ENCODE data around the gene TLE3. TPM values are rescaled to one million over a fixed set of nuclear protein-coding genes. Genes with fewer than 3 reads are reported as not detected.

TLE3 gene
- total RNA-seq, 2 donors from 2014 or later = 82.9 to 171 TPM

DNA sequence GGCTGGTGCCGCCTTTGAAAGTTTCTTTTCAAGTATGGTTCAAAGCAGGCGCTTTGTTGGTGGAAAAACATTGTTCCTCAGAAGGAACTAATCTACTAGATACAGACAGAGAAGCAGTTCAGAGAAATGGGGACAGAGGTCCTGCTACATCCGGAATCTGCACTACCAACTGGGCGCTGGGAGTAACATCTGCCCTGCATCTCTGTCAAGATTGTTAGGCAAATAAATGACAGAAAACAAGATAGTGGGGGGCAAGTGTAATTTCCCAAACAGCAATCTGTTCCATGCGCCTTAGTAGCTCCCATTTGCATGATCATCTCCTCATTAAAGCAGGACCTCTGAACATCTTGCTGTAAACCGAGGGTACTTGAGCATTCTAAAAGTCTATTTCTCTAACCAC lies 17.4 kb downstream of the TLE3 start:
- peaks cover 4 to 48% of the 10 kb centered on the region in 2 donors for H3K36me3 Mint-ChIP-seq
- ATAC-seq (no peak), DNase-seq (ENCODE audit: low spot score in 2 of 2) (no peak)
- H3K27ac Mint-ChIP-seq = peak overlapping the region in 1 of 2 donors; percentile 57
- H3K9me3 Mint-ChIP-seq = no peaks in the 10 kb centered on the region

- no peak for DNase-seq (ENCODE audit: low spot score in 2 of 2)
- Mint-ChIP-seq H3K9me3 (no peaks in the 10 kb centered on the region), H3K36me3 (peaks cover under 1 to 48% of the 10 kb centered on the region in 2 donors), H3K27ac (no peak overlapping the region)
- ATAC-seq = no peak
Measured at GRCh38 chr15:70079888-70080287, 17.8 kb downstream of the TLE3 start.

GRCh38 chr15:70078578-70079417 lies 18.9 kb downstream of the TLE3 start:
- ATAC-seq (no peak), DNase-seq (ENCODE audit: low spot score in 2 of 2) (no peak)
- H3K9me3 Mint-ChIP-seq = no peaks in the 10 kb centered on the region
- H3K36me3 Mint-ChIP-seq = peaks cover 11 to 57% of the 10 kb centered on the region in 2 donors
- peak overlapping the region in 1 of 2 donors; percentile 50 for H3K27ac Mint-ChIP-seq

GRCh38 chr15:70077188-70078147 lies 20.2 kb downstream of the TLE3 start:
- ATAC-seq = no peak
- no peak for DNase-seq (ENCODE audit: low spot score in 2 of 2)
- H3K9me3 Mint-ChIP-seq = no peaks in the 10 kb centered on the region
- peaks cover 21 to 57% of the 10 kb centered on the region in 2 donors for H3K36me3 Mint-ChIP-seq
- H3K27ac Mint-ChIP-seq = peak overlapping the region in 1 of 2 donors; percentile 72

GRCh38 chr15:70074380-70074779 lies 23.3 kb downstream of the TLE3 start:
- Mint-ChIP-seq H3K36me3 (peaks cover 29 to 51% of the 10 kb centered on the region in 2 donors), H3K27ac (peak overlapping the region in 1 of 2 donors; percentile 73), H3K9me3 (no peaks in the 10 kb centered on the region)
- no peak for ATAC-seq
- DNase-seq (ENCODE audit: low spot score in 2 of 2) = no peak

DNA sequence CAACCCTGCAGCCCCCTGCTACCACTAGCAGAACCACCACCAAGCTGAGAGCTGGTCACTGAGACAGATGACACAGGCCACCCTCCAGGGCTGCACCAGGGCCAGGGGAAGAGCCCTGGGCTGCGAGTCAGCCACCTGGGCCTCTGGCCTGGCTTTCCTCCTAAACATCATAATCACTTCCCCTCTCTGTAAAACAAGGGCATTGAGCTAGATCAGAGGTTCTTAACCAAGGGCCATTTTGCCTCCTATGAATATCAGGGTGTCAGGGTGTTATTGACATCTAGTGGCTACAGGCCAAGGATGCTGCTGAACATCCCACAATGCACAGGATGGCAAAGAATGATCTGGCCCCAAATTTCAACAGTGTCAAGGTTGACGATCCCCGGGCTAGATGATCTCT lies 25.2 kb downstream of the TLE3 start:
- DNase-seq (ENCODE audit: low spot score in 2 of 2) = no peak
- no peak for ATAC-seq
- H3K36me3 Mint-ChIP-seq = peaks cover 34 to 51% of the 10 kb centered on the region in 2 donors
- H3K9me3 Mint-ChIP-seq = no peaks in the 10 kb centered on the region
- peak overlapping the region; percentile 28 to 87 for H3K27ac Mint-ChIP-seq

DNA sequence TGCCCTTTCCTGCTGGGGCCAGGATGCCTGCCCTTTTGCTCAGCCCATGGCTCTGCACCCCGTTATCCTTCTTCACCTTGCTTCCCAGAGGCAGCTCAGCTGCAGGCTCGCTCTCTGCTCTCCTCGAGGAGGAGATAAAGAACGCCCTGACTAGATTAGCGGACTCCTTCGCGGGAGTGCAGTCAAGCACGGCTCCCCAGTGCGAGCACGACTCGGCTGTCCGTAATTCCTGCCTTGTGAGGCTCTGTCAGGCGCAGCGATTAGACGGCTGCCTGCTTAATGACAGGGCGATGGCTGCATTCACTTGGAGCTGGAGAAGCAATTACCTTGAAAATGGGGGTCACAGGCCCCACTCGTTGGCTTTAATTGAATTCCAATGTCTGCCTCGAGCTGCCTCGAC lies 25.9 kb downstream of the TLE3 start:
- Mint-ChIP-seq H3K9me3 (no peaks in the 10 kb centered on the region), H3K27ac (no peak overlapping the region), H3K36me3 (peaks cover 34 to 51% of the 10 kb centered on the region in 2 donors)
- ATAC-seq = no peak
- DNase-seq (ENCODE audit: low spot score in 2 of 2) = no peak

DNA sequence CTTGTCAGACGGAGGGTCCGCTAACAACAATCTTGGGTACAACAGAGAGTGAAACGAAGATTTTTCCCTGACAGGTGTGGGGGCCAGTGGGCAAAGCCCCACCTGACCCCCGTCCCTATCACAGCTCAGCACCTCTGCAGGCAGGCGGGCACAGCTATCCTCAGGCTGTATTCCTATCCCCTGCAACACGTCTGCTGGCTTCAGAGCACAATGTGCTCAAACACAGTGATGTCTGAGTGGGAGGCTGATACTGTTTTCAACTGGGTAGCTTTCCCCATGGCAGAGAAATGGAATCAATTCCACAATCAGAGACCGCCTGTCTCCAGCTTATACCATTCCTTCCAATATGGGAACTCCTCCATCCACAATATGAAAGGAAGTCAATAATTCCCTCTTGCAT lies 28.0 kb downstream of the TLE3 start:
- DNase-seq (ENCODE audit: low spot score in 2 of 2) (no peak), ATAC-seq (no peak)
- Mint-ChIP-seq H3K27ac (no peak overlapping the region), H3K36me3 (peaks cover 32 to 34% of the 10 kb centered on the region in 2 donors), H3K9me3 (no peaks in the 10 kb centered on the region)

- no peak for ATAC-seq
Measured at GRCh38 chr15:70068783-70069565, 28.7 kb downstream of the TLE3 start.

DNA sequence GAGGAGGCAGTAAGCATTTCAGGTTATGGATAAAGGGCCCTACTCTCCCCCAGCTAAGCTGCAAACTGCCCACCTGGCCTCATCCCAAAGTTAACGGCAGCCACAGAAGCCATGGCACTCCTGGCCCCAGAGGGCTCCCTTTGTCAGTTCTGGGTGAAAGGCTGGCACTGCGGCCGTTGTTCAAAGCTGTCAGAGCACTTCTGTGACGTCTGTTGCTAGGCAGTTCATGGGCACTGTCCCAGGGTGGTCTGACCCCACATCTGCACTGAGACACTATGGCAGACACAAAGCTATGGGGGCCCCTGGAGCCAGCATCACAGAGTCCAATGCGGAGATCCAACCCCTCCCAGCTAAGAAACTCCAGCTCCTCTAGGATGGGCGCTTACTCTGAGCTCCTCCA lies 30.0 kb downstream of the TLE3 start:
- Mint-ChIP-seq H3K27ac (peak overlapping the region in 1 of 2 donors; percentile 9), H3K36me3 (peaks cover 13 to 14% of the 10 kb centered on the region in 2 donors), H3K9me3 (no peaks in the 10 kb centered on the region)
- DNase-seq (ENCODE audit: low spot score in 2 of 2) = no peak
- no peak for ATAC-seq

More at GRCh38 chr15:70068783-70069565, 28.7 kb downstream of the TLE3 start:
- H3K36me3 Mint-ChIP-seq = peaks cover 25 to 27% of the 10 kb centered on the region in 2 donors
- H3K27ac Mint-ChIP-seq = peak overlapping the region in 1 of 2 donors; percentile 52
- no peak for DNase-seq (ENCODE audit: low spot score in 2 of 2)
- no peaks in the 10 kb centered on the region for H3K9me3 Mint-ChIP-seq

GRCh38 chr15:70067011-70067410 lies 30.7 kb downstream of the TLE3 start:
- H3K9me3 Mint-ChIP-seq = no peaks in the 10 kb centered on the region
- ATAC-seq (no peak), DNase-seq (ENCODE audit: low spot score in 2 of 2) (no peak)
- H3K27ac Mint-ChIP-seq = no peak overlapping the region
- H3K36me3 Mint-ChIP-seq = peaks cover 12 to 13% of the 10 kb centered on the region in 2 donors

GRCh38 chr15:70066447-70066846 lies 31.3 kb downstream of the TLE3 start:
- H3K27ac Mint-ChIP-seq = peak overlapping the region in 1 of 2 donors; percentile 69
- H3K9me3 Mint-ChIP-seq = no peaks in the 10 kb centered on the region
- ATAC-seq = no peak
- DNase-seq (ENCODE audit: low spot score in 2 of 2) = no peak
- H3K36me3 Mint-ChIP-seq = peaks cover 11 to 13% of the 10 kb centered on the region in 2 donors

DNA sequence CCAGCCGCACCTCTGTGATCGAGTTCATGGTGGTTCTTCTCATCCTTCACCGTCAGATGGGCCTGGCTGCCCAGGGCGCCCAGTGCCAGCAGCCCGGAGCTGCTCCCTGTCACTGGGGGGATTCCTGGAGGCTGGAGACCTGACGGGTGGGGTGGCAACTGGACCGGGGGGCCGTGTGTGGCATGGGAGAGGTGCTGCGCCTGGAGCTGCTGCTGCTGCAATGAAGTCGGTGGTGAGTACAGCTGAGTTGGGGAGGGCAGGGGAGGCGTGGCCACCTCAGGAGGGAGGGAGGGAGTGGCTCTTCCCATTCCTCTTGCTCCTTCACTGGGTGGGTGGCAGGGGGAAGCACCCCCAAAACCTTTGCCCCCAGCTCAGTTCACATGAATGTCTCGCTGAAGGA lies 31.7 kb downstream of the TLE3 start:
- no peak for ATAC-seq
- no peak for DNase-seq (ENCODE audit: low spot score in 2 of 2)
- Mint-ChIP-seq H3K36me3 (peaks cover 6 to 12% of the 10 kb centered on the region in 2 donors), H3K9me3 (no peaks in the 10 kb centered on the region), H3K27ac (peak overlapping the region in 1 of 2 donors; percentile 69)

GRCh38 chr15:70065006-70065722 lies 32.6 kb downstream of the TLE3 start:
- peak overlapping the region in 1 of 2 donors; percentile 90 for H3K27ac Mint-ChIP-seq
- H3K9me3 Mint-ChIP-seq = no peaks in the 10 kb centered on the region
- no peak for DNase-seq (ENCODE audit: low spot score in 2 of 2)
- ATAC-seq = no peak
- peaks cover 0 to 5% of the 10 kb centered on the region in 2 donors for H3K36me3 Mint-ChIP-seq

DNA sequence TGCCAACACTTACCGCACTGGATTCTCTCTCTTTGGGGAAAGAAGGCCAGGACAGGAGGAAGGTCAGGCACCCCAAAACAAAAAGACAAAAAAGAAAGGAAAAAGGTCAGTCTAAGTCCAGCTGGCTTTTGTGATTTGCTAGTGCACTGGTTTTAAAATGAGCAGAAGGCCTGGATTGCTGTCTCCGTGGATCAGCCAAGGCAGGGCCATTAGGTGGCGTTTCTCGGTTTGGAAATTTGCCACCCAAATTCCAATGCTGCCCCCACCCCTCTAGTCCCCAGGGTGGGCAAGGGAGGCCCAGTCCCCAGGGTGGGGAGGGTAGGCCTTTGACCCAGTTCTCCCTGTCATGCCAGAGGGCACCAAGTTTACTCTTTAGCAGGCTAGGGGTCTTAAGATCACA lies 33.3 kb downstream of the TLE3 start:
- DNase-seq (ENCODE audit: low spot score in 2 of 2) (no peak), ATAC-seq (no peak)
- peak overlapping the region in 1 of 2 donors; percentile 77 for H3K27ac Mint-ChIP-seq
- no peaks in the 10 kb centered on the region for H3K9me3 Mint-ChIP-seq
- H3K36me3 Mint-ChIP-seq = peaks cover 5 to 7% of the 10 kb centered on the region in 2 donors

GRCh38 chr15:70063980-70064379 lies 33.7 kb downstream of the TLE3 start:
- H3K27ac Mint-ChIP-seq = peak overlapping the region in 1 of 2 donors; percentile 77
- DNase-seq (ENCODE audit: low spot score in 2 of 2) (no peak), ATAC-seq (no peak)
- H3K9me3 Mint-ChIP-seq = no peaks in the 10 kb centered on the region
- H3K36me3 Mint-ChIP-seq = peaks cover 3 to 12% of the 10 kb centered on the region in 2 donors
